Keratinocyte (primary cell): ENCODE results near the gene CYFIP1. TPM values are rescaled to one million over a fixed set of nuclear protein-coding genes. Genes with fewer than 3 reads are reported as not detected.

Source experiments
- DNase-seq: peaks from one replicate; pipeline ENCODE4 v3.0.0-alpha.2; 2011; ENCODE audit warnings: low read depth, missing footprints, low spot score
- FAIRE-seq: peaks from 2 replicates; lab custom pipeline; 2011; peaks lifted over from hg19 to GRCh38; lab: Jason Lieb, UNC
- H2AFZ ChIP-seq: 2 replicates; pipeline ENCODE4 v1.6.0; 2012; ENCODE audit warnings: low read length, control low read depth, inconsistent platforms; ENCODE audit not compliant: control insufficient read depth
- H3K27ac ChIP-seq: 2 replicates; pipeline ENCODE4 v1.5.1; 2011; ENCODE audit warnings: low read length; ENCODE audit not compliant: control insufficient read depth, insufficient read depth
- H3K27me3 ChIP-seq: 3 replicates; pipeline ENCODE4 v1.6.0; 2011; ENCODE audit warnings: low read length; ENCODE audit not compliant: control insufficient read depth, insufficient read depth; ENCODE audit errors: extremely low read depth
- H3K36me3 ChIP-seq, 2 experiments: 2 replicates in 1 of 2; 3 replicates in 1 of 2; pipeline ENCODE4 v1.5.1; 2011; ENCODE audit warnings: low read length in 2 of 2, mild to moderate bottlenecking in 1 of 2; ENCODE audit not compliant: control insufficient read depth in 2 of 2, insufficient read depth in 2 of 2; ENCODE audit errors: extremely low read depth in 1 of 2
- H3K4me1 ChIP-seq: 3 replicates; pipeline ENCODE4 v1.5.1; 2011; ENCODE audit warnings: low read length; ENCODE audit not compliant: control insufficient read depth, insufficient read depth; ENCODE audit errors: extremely low read depth
- H3K4me2 ChIP-seq: 3 replicates; pipeline ENCODE4 v1.6.0; 2011; ENCODE audit warnings: low read depth, low read length; ENCODE audit not compliant: control insufficient read depth, insufficient read depth; ENCODE audit errors: extremely low read depth
- H3K4me3 ChIP-seq, 3 experiments: fragments of 200-600 bp in 1 of 3; sonication (generic) in 1 of 3; 2 replicates in 2 of 3; 3 replicates in 1 of 3; pipeline ENCODE4 v1.5.1; 2011 to 2016; ENCODE audit warnings: low read length in 3 of 3, mild to moderate bottlenecking in 3 of 3, control low read depth in 2 of 3, inconsistent platforms in 1 of 3, low read depth in 1 of 3, mixed read lengths in 1 of 3, mixed run types in 1 of 3, moderate library complexity in 1 of 3; ENCODE audit not compliant: control insufficient read depth in 2 of 3, insufficient read depth in 2 of 3; ENCODE audit errors: extremely low read depth in 1 of 3
- H3K79me2 ChIP-seq: 2 replicates; pipeline ENCODE4 v1.6.0; 2012; ENCODE audit warnings: low read length; ENCODE audit not compliant: control insufficient read depth, insufficient read depth
- H3K9ac ChIP-seq: 3 replicates; pipeline ENCODE4 v1.6.0; 2011; ENCODE audit warnings: low read length; ENCODE audit not compliant: control insufficient read depth, insufficient read depth; ENCODE audit errors: extremely low read depth
- H3K9me1 ChIP-seq: 3 replicates; pipeline ENCODE4 v1.6.0; 2011; ENCODE audit warnings: low read length; ENCODE audit not compliant: control insufficient read depth, insufficient read depth; ENCODE audit errors: extremely low read depth
- H3K9me3 ChIP-seq: 2 replicates; pipeline ENCODE4 v1.5.1; 2012; ENCODE audit warnings: low read depth, low read length; ENCODE audit not compliant: control insufficient read depth
- H4K20me1 ChIP-seq: 3 replicates; pipeline ENCODE4 v1.6.0; 2011; ENCODE audit warnings: low read length; ENCODE audit not compliant: control insufficient read depth, insufficient read depth; ENCODE audit errors: extremely low read depth
- CTCF ChIP-seq, 3 experiments: IDR thresholded peaks in 1 of 3; conservative IDR thresholded peaks in 1 of 3; optimal IDR thresholded peaks in 1 of 3; 2 replicates in 2 of 3; 3 replicates in 1 of 3; pipeline versions ENCODE3 to v1.5.1; 2011; ENCODE audit warnings: low read length in 3 of 3, mild to moderate bottlenecking in 3 of 3, moderate library complexity in 2 of 3, control low read depth in 1 of 3, inconsistent platforms in 1 of 3; ENCODE audit not compliant: insufficient read depth in 2 of 3; ENCODE audit errors: extremely low read depth in 1 of 3
- EZH2 ChIP-seq: IDR thresholded peaks from one replicate; pipeline ENCODE4 v1.6.1; 2012; ENCODE audit warnings: inconsistent platforms, mild to moderate bottlenecking, low read length, moderate library complexity
- dilution Hi-C: fragments of 300-500 bp; cut with MboI; formaldehyde crosslinking; loops from one replicate; pipeline ENCODE4 v1.7.0; 2020; ENCODE audit warnings: low sequenced_read_pairs; ENCODE audit not compliant: extremely low pct_ligation_motif_present
- polyA plus RNA-seq, 5 experiments: library from polyadenylated mRNA; depleted of rRNA in 3 of 5; stranded (reverse) in 3 of 5; stranded (forward) in 1 of 5; unstranded in 1 of 5; fragments of >200 nt; gene quantifications; 1 replicate in 1 of 5; 2 replicates in 3 of 5; 3 replicates in 1 of 5; pipeline versions ENCODE4 v1.2.1 to v1.2.3, GENCODE V29; 2011 to 2012; ENCODE audit warnings: missing spikeins in 2 of 5, low read depth in 1 of 5, low replicate concordance in 1 of 5

The CYFIP1 gene
- polyA plus RNA-seq, 1 donor (not counting 4 experiments of a cell fraction or from before 2014, with no cell fraction given): 72.3 TPM

GRCh38 chr15:22967084-22967770, 12.9 kb downstream of the CYFIP1 start:
- Histone ChIP-seq H3K36me3 (peaks cover 0 to 1% of the 10 kb centered on the region in 2 experiments), H3K79me2 (peaks cover 94% of the 10 kb centered on the region), H3K9me3 (no peaks in the 10 kb centered on the region), H3K9me1 (peaks cover 4% of the 10 kb centered on the region), H3K27me3 (no peaks in the 10 kb centered on the region), H3K27ac (no peak overlapping the region), H3K4me1 (peaks cover 25% of the 10 kb centered on the region), H4K20me1 (peaks cover 26% of the 10 kb centered on the region), H3K4me2 (no peak overlapping the region), H3K4me3 (no peak overlapping the region), H2AFZ (no peak overlapping the region), H3K9ac (no peak overlapping the region)
- dilution Hi-C loops: no loop called here
- FAIRE-seq (no peak), DNase-seq (no peak)
- TF ChIP-seq EZH2 (no peak), CTCF (optimal IDR thresholded peaks at IDR 0.05 in 1 of 3, IDR thresholded peaks at IDR 0.05 in 1 of 3, conservative IDR thresholded peaks at IDR 0.05 in 1 of 3; ENCODE audit: extremely low read depth in 1 of 3, insufficient read depth in 2 of 3, low read length in 3 of 3) (no peak)

DNA sequence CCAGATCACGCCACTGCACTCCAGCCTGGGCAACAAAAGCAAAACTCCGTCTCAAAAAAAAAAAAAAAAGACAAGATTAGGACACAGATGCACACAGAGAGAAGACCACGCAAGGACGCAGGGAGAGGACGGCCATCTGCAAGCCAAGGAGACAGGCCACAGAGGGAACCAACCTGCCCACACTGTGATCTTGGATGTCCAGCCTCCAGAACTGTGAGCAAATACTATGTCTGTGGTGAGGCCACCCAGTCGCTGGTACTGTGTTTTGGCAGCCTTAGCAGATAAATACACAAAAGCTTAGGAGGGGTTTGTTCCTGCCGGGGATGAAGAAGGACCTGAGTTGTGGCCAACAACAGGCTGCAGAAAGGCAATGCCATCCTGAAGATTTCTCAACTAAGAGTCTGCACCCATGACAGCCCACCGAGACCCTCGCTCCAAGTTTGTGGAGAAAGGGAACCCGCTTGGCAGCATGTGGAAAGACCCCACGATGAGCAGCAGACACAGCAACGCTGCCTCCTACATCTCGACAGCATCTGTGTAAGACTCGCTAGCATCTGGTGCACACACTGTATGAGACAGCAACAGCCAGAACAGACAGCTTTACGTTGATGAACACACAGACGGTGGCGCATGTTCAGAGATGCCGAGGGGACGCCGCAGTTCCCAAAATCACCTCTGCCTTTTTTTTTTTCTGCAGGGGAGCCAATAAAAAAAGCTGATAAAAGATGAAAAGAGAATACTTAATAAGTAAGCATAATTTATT, 13.7 kb downstream of the CYFIP1 start:
- Histone ChIP-seq H2AFZ (no peak overlapping the region), H3K4me1 (peaks cover 30% of the 10 kb centered on the region), H4K20me1 (peaks cover 26% of the 10 kb centered on the region), H3K9me3 (no peaks in the 10 kb centered on the region), H3K4me3 (no peak overlapping the region), H3K4me2 (no peak overlapping the region), H3K9me1 (peaks cover 4% of the 10 kb centered on the region), H3K27me3 (no peaks in the 10 kb centered on the region), H3K27ac (no peak overlapping the region), H3K9ac (no peak overlapping the region), H3K79me2 (peaks cover 93% of the 10 kb centered on the region), H3K36me3 (peaks cover 0 to 1% of the 10 kb centered on the region in 2 experiments)
- TF ChIP-seq CTCF (optimal IDR thresholded peaks at IDR 0.05 in 1 of 3, IDR thresholded peaks at IDR 0.05 in 1 of 3, conservative IDR thresholded peaks at IDR 0.05 in 1 of 3; ENCODE audit: extremely low read depth in 1 of 3, insufficient read depth in 2 of 3, low read length in 3 of 3): no peak
- no peak for TF ChIP-seq EZH2
- DNase-seq: no peak
- dilution Hi-C loops: no loop called here
- FAIRE-seq: no peak
